Skin epidermis (tissue), 12 donors: Measurements from ENCODE around the gene TMED4.
"Not testable (repeated sequence)": the region's sequence is repeated elsewhere in the genome, so short reads cannot be mapped to it uniquely, and the experiment has no call there.

Experiments
- H3K27ac ChIP-seq, 21 experiments: fragments of 200-600 bp; sonication (generic) in 11 of 21; one replicate each; pipeline ENCODE4 v1.5.0; 2020; ENCODE audit warnings: mild to moderate bottlenecking in 3 of 21, inconsistent platforms in 2 of 21, moderate library complexity in 2 of 21
- H3K4me3 ChIP-seq, 7 experiments: fragments of 200-600 bp; sonication (generic) in 2 of 7; one replicate each; pipeline ENCODE4 v1.5.0; 2020; ENCODE audit warnings: inconsistent platforms in 2 of 7, mild to moderate bottlenecking in 2 of 7, moderate library complexity in 1 of 7

Gene TMED4

GRCh38 chr7:44609829-44610228 lies 27.8 kb upstream of the TMED4 start:
- H3K27ac ChIP-seq: peak overlapping the region in 6 of 21 experiments; percentile 2 to 99 (median 24)
- H3K4me3 ChIP-seq: no peak overlapping the region

DNA sequence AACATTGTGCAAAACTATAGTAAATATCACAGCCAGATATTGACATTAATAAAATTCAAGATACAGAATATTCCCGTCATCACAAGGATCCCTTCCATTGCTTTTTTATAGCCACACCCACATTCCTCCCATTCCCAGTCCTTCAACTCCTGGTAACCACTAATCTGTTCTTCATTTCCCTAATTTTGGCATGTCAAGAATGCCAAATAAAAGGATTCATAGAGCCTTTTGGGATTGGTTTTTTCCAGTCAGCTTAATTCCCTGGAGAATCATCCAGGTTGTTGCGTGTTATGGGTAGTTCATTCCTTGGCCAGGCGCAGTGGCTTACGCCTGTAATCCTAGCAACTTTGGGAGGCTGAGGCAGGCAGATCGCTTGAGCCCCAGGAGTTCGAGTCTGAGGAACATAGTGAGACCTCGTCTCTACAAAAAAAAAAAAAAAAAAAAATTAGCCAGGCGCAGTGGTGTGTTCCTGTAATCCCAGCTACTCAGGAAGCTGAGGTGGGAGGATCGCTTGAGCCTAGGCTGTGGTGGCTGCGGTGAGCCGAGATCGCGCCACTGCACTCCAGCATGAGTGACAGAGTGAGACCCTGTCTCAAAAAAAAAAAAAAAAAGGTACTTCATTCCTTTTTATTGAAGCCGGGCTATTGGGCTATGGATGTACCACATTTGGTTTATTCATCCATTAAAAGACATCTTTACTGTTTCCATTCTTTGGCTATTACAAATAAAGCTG lies 27.1 kb upstream of the TMED4 start:
- peak overlapping the region in 7 of 21 experiments; percentile 1 to 99 (median 38) for H3K27ac ChIP-seq
- H3K4me3 ChIP-seq: no peak overlapping the region

GRCh38 chr7:44607141-44608068 lies 25.4 kb upstream of the TMED4 start:
- H3K4me3 ChIP-seq: peak overlapping the region; percentile 58 to 88 (median 70)
- H3K27ac ChIP-seq: peak overlapping the region; percentile 73 to 99 (median 94)

- peak within 1 kb of the TSS; percentile 58 to 88 (median 70) for H3K4me3 ChIP-seq
- H3K27ac ChIP-seq: peak within 1 kb of the TSS; percentile 87 to 99 (median 94)
These were observed 24.5 kb upstream of the TMED4 start, which contains the start of gene OGDH for GRCh38 chr7:44606341-44607140. Gene OGDH (plus strand): TSS chr7:44606627. CDS start chr7:44624344, 17,717 bp downstream.

- Histone ChIP-seq H3K27ac (peak overlapping the region in 1 of 21 experiments; percentile 94), H3K4me3 (no peak overlapping the region)
These were observed 22.9 kb upstream of the TMED4 start for GRCh38 chr7:44604941-44605340.

DNA sequence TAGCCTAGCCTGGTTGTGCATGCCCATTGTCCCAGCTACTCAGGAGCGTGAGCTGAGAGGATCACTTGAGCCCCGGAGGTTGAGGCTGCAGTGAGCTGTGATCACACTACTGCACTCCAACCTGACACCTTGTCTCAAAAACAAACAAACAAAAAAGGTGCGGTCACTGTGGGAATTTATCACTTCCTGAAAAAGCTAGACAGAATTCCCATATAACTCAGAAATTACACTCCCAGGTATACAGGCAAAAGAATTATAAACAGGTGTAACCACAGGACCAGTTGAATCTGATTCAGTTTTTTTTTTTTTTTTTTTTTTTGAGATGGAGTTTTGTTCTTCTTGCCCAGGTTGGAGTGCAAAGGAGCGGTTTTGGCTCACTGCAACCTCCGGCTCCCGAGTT lies 21.2 kb upstream of the TMED4 start:
- H3K27ac ChIP-seq: no peak overlapping the region

DNA sequence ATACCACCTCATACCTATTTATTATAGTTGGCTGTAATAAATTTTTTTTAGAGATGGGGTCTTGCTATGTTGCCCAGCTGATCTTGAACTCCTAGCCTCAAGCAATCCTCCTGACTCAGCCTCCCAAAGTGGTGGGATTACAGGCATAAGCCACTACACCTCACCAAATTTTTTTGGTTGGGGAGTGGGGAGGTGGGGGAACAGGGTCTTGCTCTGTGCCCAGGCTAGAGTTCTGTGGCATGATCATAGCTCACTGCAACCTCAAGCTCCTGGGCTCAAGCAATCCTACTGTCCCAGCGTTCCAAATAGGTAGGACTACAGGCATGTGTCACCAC lies 20.5 kb upstream of the TMED4 start:
- H3K27ac ChIP-seq: no peak overlapping the region

More for the DNA sequence above, 21.2 kb upstream of the TMED4 start:
- no peak overlapping the region for H3K4me3 ChIP-seq

GRCh38 chr7:44599222-44599621 lies 17.2 kb upstream of the TMED4 start:
- H3K27ac ChIP-seq: no peak overlapping the region
- H3K4me3 ChIP-seq: no peak overlapping the region

More for the DNA sequence above, 20.5 kb upstream of the TMED4 start:
- H3K4me3 ChIP-seq: no peak overlapping the region

GRCh38 chr7:44597181-44597580 lies 15.2 kb upstream of the TMED4 start:
- not testable (repeated sequence) for H3K4me3 ChIP-seq

GRCh38 chr7:44595934-44596635 lies 14.1 kb upstream of the TMED4 start:
- no peak overlapping the region for H3K4me3 ChIP-seq
- no peak overlapping the region for H3K27ac ChIP-seq

More at GRCh38 chr7:44597181-44597580, 15.2 kb upstream of the TMED4 start:
- not testable (repeated sequence) for H3K27ac ChIP-seq

- Histone ChIP-seq H3K4me3 (no peak overlapping the region), H3K27ac (no peak overlapping the region)
These were observed 8.9 kb upstream of the TMED4 start for GRCh38 chr7:44590910-44591309.

DNA sequence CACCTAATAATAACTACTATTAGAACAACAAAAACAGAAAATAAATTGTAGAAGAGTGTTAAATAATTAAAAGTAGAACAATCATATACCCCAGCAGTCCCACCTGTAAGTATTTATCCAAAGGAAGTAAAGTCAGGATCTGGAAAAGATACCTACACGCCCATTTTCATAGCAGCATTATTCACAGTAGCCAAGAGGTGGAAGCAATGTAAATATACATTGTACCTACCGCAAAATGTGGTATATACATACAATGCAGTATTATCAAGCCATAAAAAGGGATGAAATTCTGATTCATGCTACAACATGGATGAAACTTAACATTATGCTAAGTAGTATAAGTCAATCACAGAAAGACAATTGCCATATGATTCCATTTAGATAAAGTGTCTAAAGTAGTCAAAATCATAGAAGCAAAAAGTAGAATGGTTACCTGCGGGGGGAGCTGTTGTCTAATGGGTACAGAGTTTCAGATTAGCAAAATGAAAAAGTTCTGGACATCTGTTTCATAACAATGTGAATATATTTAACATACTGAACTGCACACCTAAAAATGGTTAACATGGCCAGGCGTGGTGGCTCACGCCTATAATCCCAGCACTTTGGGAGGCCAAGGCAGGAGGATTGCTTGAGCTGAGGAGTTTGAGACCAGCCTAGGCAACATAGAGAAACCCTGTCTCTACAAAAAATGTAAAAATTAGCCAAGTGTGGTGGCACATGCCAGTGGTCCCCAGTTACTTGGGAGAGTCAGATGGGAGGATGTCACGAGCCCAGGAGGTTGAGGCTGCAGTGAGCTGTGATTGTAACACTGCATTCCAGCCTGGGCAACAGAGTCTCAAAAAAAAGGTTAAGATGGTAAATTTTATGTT lies 6.0 kb upstream of the TMED4 start:
- Histone ChIP-seq H3K4me3 (no peak overlapping the region), H3K27ac (peak overlapping the region in 3 of 21 experiments; percentile 5 to 34 (median 12))

GRCh38 chr7:44583146-44583865 lies 1.3 kb upstream of the TMED4 start:
- Histone ChIP-seq H3K27ac (peak overlapping the region in 17 of 21 experiments; percentile 88 to 97 (median 94)), H3K4me3 (peak overlapping the region; percentile 59 to 91 (median 78))

DNA sequence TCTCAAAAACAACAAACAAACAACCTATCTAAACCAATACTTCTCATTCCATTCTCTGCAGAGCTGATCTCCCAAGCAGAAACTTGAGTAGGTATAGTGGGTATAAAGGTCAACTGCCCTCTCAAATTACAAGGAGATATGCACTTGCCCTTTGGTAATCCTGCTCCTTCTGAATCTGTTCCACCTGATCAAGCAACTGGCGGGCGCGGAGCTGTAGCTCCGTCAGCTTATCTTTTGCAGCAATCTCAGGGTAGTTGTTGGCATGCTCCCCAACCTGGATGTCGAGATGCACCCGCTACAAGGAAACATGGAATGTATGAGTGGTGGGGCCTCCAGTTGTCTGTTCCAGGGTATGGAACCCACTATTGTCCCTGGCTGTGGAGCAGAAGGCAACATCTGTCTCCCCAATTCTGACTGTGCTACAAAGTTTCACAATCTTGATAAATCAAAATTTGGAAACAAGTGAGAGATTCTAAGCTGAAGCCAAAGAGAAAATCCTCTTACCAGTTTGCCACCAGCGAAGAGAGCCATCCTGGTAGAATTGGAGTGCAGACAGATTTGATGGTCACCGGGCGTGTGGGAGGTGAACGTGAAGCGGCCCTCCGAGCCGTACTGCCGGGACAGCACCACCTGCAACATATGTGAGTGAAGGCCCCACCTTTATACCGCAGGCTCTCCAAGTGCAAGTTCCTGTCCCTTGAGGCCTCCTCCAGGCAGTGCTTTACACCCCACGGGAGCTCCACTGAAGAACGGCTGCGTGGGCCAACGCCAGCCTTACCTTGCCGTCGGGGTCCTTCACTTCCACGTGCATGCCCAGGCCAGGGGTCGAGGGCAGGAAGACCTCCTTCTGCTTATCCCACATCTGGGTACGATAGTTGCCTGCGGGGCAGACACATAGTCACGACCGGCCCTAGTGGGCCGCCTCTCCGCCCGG lies 819 bp downstream of the TMED4 start:
- peak overlapping the region; percentile 59 to 91 (median 78) for H3K4me3 ChIP-seq
- H3K27ac ChIP-seq: peak overlapping the region; percentile 44 to 98 (median 93)

GRCh38 chr7:44576228-44576627 lies 5.8 kb downstream of the TMED4 start:
- no peak overlapping the region for H3K27ac ChIP-seq
- no peak overlapping the region for H3K4me3 ChIP-seq

- Histone ChIP-seq H3K4me3 (no peak overlapping the region), H3K27ac (peak overlapping the region in 2 of 21 experiments; percentile 91 to 94)
These were observed 7.0 kb downstream of the TMED4 start for GRCh38 chr7:44575054-44575453.
